ENCODE results near the gene DMWD.

DNA sequence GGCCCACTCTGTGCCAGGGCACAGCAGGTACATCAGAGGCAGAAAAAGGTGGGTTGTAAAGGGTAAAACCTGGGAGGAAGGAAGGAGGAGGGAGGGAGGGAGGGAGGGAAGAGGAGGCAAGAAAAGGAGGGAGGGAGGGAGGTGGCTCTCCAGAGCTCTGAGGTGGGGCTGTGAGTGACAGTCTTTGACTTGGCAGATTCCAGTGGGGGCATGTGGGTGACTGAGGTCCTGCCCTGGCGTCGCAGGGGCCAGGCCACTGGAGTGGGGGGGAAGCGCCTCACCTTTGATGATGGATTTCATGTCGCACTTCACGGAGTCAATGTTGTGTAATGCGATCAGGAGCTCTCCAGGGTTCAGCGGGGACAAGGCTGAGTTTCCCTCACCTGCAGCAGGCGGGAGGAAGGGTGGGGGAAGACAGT is 28.5 kb upstream of the DMWD start:
- TF ChIP-seq, protein P1, sequence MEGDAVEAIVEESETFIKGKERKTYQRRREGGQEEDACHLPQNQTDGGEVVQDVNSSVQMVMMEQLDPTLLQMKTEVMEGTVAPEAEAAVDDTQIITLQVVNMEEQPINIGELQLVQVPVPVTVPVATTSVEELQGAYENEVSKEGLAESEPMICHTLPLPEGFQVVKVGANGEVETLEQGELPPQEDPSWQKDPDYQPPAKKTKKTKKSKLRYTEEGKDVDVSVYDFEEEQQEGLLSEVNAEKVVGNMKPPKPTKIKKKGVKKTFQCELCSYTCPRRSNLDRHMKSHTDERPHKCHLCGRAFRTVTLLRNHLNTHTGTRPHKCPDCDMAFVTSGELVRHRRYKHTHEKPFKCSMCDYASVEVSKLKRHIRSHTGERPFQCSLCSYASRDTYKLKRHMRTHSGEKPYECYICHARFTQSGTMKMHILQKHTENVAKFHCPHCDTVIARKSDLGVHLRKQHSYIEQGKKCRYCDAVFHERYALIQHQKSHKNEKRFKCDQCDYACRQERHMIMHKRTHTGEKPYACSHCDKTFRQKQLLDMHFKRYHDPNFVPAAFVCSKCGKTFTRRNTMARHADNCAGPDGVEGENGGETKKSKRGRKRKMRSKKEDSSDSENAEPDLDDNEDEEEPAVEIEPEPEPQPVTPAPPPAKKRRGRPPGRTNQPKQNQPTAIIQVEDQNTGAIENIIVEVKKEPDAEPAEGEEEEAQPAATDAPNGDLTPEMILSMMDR (IDR thresholded peaks at IDR 0.05): no peak
- no peak for TF ChIP-seq POLR2A (IDR thresholded peaks at IDR 0.05)
